Ascending aorta (tissue), 2 donors: ENCODE data around the gene STRBP. TPM values are rescaled to one million over a fixed set of nuclear protein-coding genes. Genes with fewer than 3 reads are reported as not detected.
"Not testable (repeated sequence)": the region's sequence is repeated elsewhere in the genome, so short reads cannot be mapped to it uniquely, and the experiment has no call there.

Experiments used
- DNase-seq, 2 donors: peaks; one replicate each; pipeline ENCODE4 v3.0.0-alpha.2; 2019; ENCODE audit warnings: low spot score in 2 of 2
- H3K27ac ChIP-seq, 2 donors: fragments of 200-600 bp; sonication (generic); one replicate each; pipeline ENCODE4 v1.5.1; 2016 to 2017; ENCODE audit warnings: mild to moderate bottlenecking in 1 of 2
- H3K27me3 ChIP-seq: fragments of 200-600 bp; sonication (generic); one replicate; pipeline ENCODE4 v1.5.1; 2017
- H3K36me3 ChIP-seq, 2 donors: fragments of 200-600 bp; sonication (generic); one replicate each; pipeline ENCODE4 v1.5.1; 2016
- H3K4me1 ChIP-seq, 2 donors: fragments of 200-600 bp; sonication (generic); one replicate each; pipeline ENCODE4 v1.5.1; 2016 to 2017; ENCODE audit warnings: mild to moderate bottlenecking in 1 of 2
- H3K4me3 ChIP-seq, 2 donors: fragments of 200-600 bp; sonication (generic); one replicate each; pipeline ENCODE4 v1.5.1; 2016 to 2017; ENCODE audit warnings: mild to moderate bottlenecking in 1 of 2
- H3K9me3 ChIP-seq, 2 donors: fragments of 200-600 bp; sonication (generic); one replicate each; pipeline ENCODE4 v1.5.1; 2016
- CTCF ChIP-seq, 3 experiments: fragments of 200-600 bp in 2 of 3; fragments of 450-650 bp in 1 of 3; sonication (generic) in 2 of 3; IDR thresholded peaks; one replicate each; pipeline ENCODE4 v1.5.1; 2016 to 2019; ENCODE audit warnings: antibody characterized with exemption in 3 of 3, mild to moderate bottlenecking in 1 of 3, moderate library complexity in 1 of 3
- intact Hi-C: fragments of 100-400 bp; cut with DNase I; formaldehyde crosslinking; loops from one replicate; pipeline ENCODE4 v1.15.1; 2023
- total RNA-seq: library from RNA; depleted of rRNA; stranded (reverse); fragments of >200 nt; gene quantifications from one replicate; pipeline ENCODE4 v1.1.0, GENCODE V29; 2016

STRBP gene
- total RNA-seq, 1 donor from 2014 or later, result 0.43 TPM

GRCh38 chr9:123282362-123283047 lies 14.1 kb upstream of the STRBP start:
- Histone ChIP-seq H3K27me3 (no peaks in the 10 kb centered on the region), H3K27ac (no peak overlapping the region), H3K4me1 (no peaks in the 10 kb centered on the region), H3K9me3 (no peaks in the 10 kb centered on the region), H3K4me3 (no peak overlapping the region), H3K36me3 (no peaks in the 10 kb centered on the region)
- intact Hi-C loops, result no loop called here
- no peak for DNase-seq
- TF ChIP-seq CTCF (IDR thresholded peaks at IDR 0.05), result no peak

GRCh38 chr9:123281659-123282350 lies 13.4 kb upstream of the STRBP start:
- Histone ChIP-seq H3K9me3 (no peaks in the 10 kb centered on the region), H3K4me1 (no peaks in the 10 kb centered on the region), H3K27ac (no peak overlapping the region), H3K4me3 (no peak overlapping the region), H3K27me3 (no peaks in the 10 kb centered on the region), H3K36me3 (no peaks in the 10 kb centered on the region)
- no peak for DNase-seq
- intact Hi-C loops, result no loop called here
- no peak for TF ChIP-seq CTCF (IDR thresholded peaks at IDR 0.05)

GRCh38 chr9:123278879-123279493 lies 10.6 kb upstream of the STRBP start:
- H3K9me3 ChIP-seq, intact Hi-C loops: not testable (repeated sequence)

GRCh38 chr9:123278361-123278760 lies 10.0 kb upstream of the STRBP start:
- intact Hi-C loops, result no loop called here
- Histone ChIP-seq H3K9me3 (no peaks in the 10 kb centered on the region), H3K27me3 (no peaks in the 10 kb centered on the region), H3K4me3 (no peak overlapping the region), H3K27ac (no peak overlapping the region), H3K36me3 (no peaks in the 10 kb centered on the region), H3K4me1 (no peaks in the 10 kb centered on the region)
- DNase-seq, result no peak
- TF ChIP-seq CTCF (IDR thresholded peaks at IDR 0.05), result no peak

More at GRCh38 chr9:123278879-123279493, 10.6 kb upstream of the STRBP start:
- not testable (repeated sequence) for H3K36me3 ChIP-seq, H3K4me1 ChIP-seq, H3K27me3 ChIP-seq, H3K27ac ChIP-seq, H3K4me3 ChIP-seq, DNase-seq

GRCh38 chr9:123276551-123276950 lies 8.2 kb upstream of the STRBP start:
- H3K27me3 ChIP-seq, result no peaks in the 10 kb centered on the region
- H3K4me3 ChIP-seq, result no peak overlapping the region
- no peaks in the 10 kb centered on the region for H3K36me3 ChIP-seq
- DNase-seq, result no peak
- H3K4me1 ChIP-seq, result no peaks in the 10 kb centered on the region
- H3K27ac ChIP-seq, result no peak overlapping the region
- no peak for TF ChIP-seq CTCF (IDR thresholded peaks at IDR 0.05)
- intact Hi-C loops, result no loop called here
- H3K9me3 ChIP-seq, result no peaks in the 10 kb centered on the region

- H3K9me3 ChIP-seq, H3K27me3 ChIP-seq, H3K36me3 ChIP-seq, H3K4me3 ChIP-seq, DNase-seq, intact Hi-C loops, H3K4me1 ChIP-seq, H3K27ac ChIP-seq: not testable (repeated sequence)
Measured at GRCh38 chr9:123271133-123271532, 2.7 kb upstream of the STRBP start.
